ENCODE measurements around the gene HIVEP3.

Gene HIVEP3

GRCh38 chr1:41668054-41668660 is 250.6 kb downstream of the HIVEP3 start:
- Mint-ChIP-seq H3K27me3 (no peaks in the 10 kb centered on the region), H3K4me1 (peaks cover 100% of the 10 kb centered on the region), H3K9me3 (no peaks in the 10 kb centered on the region), H3K27ac (peak overlapping the region in 1 of 2 donors; percentile 65), H3K4me3 (no peak overlapping the region)
- DNase-seq (no peak), ATAC-seq (no peak)

GRCh38 chr1:41666981-41667631 is 251.6 kb downstream of the HIVEP3 start:
- Mint-ChIP-seq H3K4me1 (peaks cover 94% of the 10 kb centered on the region), H3K4me3 (peak overlapping the region; percentile 45 to 54), H3K27ac (peak overlapping the region; percentile 72 to 90), H3K27me3 (no peaks in the 10 kb centered on the region), H3K9me3 (no peaks in the 10 kb centered on the region)
- peak; percentile 63 to 79 for DNase-seq
- ATAC-seq, result peak; percentile 83

- Mint-ChIP-seq H3K27me3 (no peaks in the 10 kb centered on the region), H3K9me3 (no peaks in the 10 kb centered on the region), H3K4me1 (peaks cover 85% of the 10 kb centered on the region), H3K27ac (peak overlapping the region in 1 of 2 donors; percentile 90), H3K4me3 (peak overlapping the region in 1 of 2 donors; percentile 45)
- ATAC-seq, result no peak
- DNase-seq, result no peak
Observed at GRCh38 chr1:41665962-41666917, 252.5 kb downstream of the HIVEP3 start.

GRCh38 chr1:41664861-41665640 is 253.7 kb downstream of the HIVEP3 start:
- H3K4me3 Mint-ChIP-seq, result no peak overlapping the region
- peaks cover 75% of the 10 kb centered on the region for H3K4me1 Mint-ChIP-seq
- no peak for ATAC-seq
- H3K9me3 Mint-ChIP-seq, result no peaks in the 10 kb centered on the region
- H3K27me3 Mint-ChIP-seq, result no peaks in the 10 kb centered on the region
- no peak for DNase-seq
- H3K27ac Mint-ChIP-seq, result no peak overlapping the region

- Mint-ChIP-seq H3K4me3 (peak overlapping the region in 1 of 2 donors; percentile 36), H3K27ac (peak overlapping the region in 1 of 2 donors; percentile 50), H3K4me1 (peaks cover 75% of the 10 kb centered on the region), H3K27me3 (no peaks in the 10 kb centered on the region), H3K9me3 (no peaks in the 10 kb centered on the region)
- ATAC-seq (no peak), DNase-seq (no peak)
Observed at GRCh38 chr1:41663671-41664400, 254.9 kb downstream of the HIVEP3 start.

GRCh38 chr1:41662765-41663437 is 255.8 kb downstream of the HIVEP3 start:
- Mint-ChIP-seq H3K9me3 (no peaks in the 10 kb centered on the region), H3K27ac (peak overlapping the region; percentile 21 to 53), H3K27me3 (no peaks in the 10 kb centered on the region), H3K4me3 (peak overlapping the region; percentile 52 to 62), H3K4me1 (peaks cover 75% of the 10 kb centered on the region)
- DNase-seq (no peak), ATAC-seq (no peak)

GRCh38 chr1:41662061-41662764 is 256.5 kb downstream of the HIVEP3 start:
- ATAC-seq, result peak; percentile 83
- no peaks in the 10 kb centered on the region for H3K9me3 Mint-ChIP-seq
- H3K27ac Mint-ChIP-seq, result no peak overlapping the region
- peak overlapping the region; percentile 53 to 65 for H3K4me3 Mint-ChIP-seq
- H3K27me3 Mint-ChIP-seq, result no peaks in the 10 kb centered on the region
- peak; percentile 68 to 72 for DNase-seq
- peaks cover 75% of the 10 kb centered on the region for H3K4me1 Mint-ChIP-seq

GRCh38 chr1:41661428-41662060 is 257.2 kb downstream of the HIVEP3 start:
- H3K9me3 Mint-ChIP-seq, result no peaks in the 10 kb centered on the region
- H3K27me3 Mint-ChIP-seq, result no peaks in the 10 kb centered on the region
- DNase-seq, result peak in 1 of 2 donors; percentile 38
- peak overlapping the region; percentile 77 to 98 for H3K27ac Mint-ChIP-seq
- peak overlapping the region; percentile 95 to 96 for H3K4me3 Mint-ChIP-seq
- H3K4me1 Mint-ChIP-seq, result peaks cover 75% of the 10 kb centered on the region
- peak; percentile 34 for ATAC-seq

GRCh38 chr1:41660570-41661427 is 257.9 kb downstream of the HIVEP3 start:
- Mint-ChIP-seq H3K27me3 (no peaks in the 10 kb centered on the region), H3K4me1 (peaks cover 75% of the 10 kb centered on the region), H3K27ac (peak overlapping the region; percentile 23 to 98), H3K4me3 (peak overlapping the region; percentile 95 to 96), H3K9me3 (no peaks in the 10 kb centered on the region)
- DNase-seq, result no peak
- no peak for ATAC-seq

- Mint-ChIP-seq H3K4me3 (peak overlapping the region; percentile 95 to 96), H3K4me1 (peaks cover 75% of the 10 kb centered on the region), H3K9me3 (no peaks in the 10 kb centered on the region)
Observed at GRCh38 chr1:41659903-41660302, 258.8 kb downstream of the HIVEP3 start.

GRCh38 chr1:41659159-41659495 is 259.6 kb downstream of the HIVEP3 start:
- ATAC-seq (no peak), DNase-seq (no peak)
- H3K27me3 Mint-ChIP-seq, result no peaks in the 10 kb centered on the region
- peak overlapping the region; percentile 95 to 96 for H3K4me3 Mint-ChIP-seq
- peaks cover 74% of the 10 kb centered on the region for H3K4me1 Mint-ChIP-seq
- no peaks in the 10 kb centered on the region for H3K9me3 Mint-ChIP-seq
- H3K27ac Mint-ChIP-seq, result no peak overlapping the region

More at GRCh38 chr1:41659903-41660302, 258.8 kb downstream of the HIVEP3 start:
- no peak for ATAC-seq
- Mint-ChIP-seq H3K27me3 (no peaks in the 10 kb centered on the region), H3K27ac (no peak overlapping the region)
- no peak for DNase-seq

- Mint-ChIP-seq H3K27ac (no peak overlapping the region), H3K9me3 (no peaks in the 10 kb centered on the region), H3K4me1 (peaks cover 74% of the 10 kb centered on the region), H3K4me3 (peak overlapping the region; percentile 95 to 96), H3K27me3 (no peaks in the 10 kb centered on the region)
- DNase-seq, result no peak
- ATAC-seq, result no peak
Observed at GRCh38 chr1:41658431-41659158, 260.1 kb downstream of the HIVEP3 start.
